SU-DHL-6 (cell line): Measurements from ENCODE around the gene COPZ1.

Source experiments
- H2AFZ ChIP-seq: fragments of 200-600 bp; sonication (generic); 2 replicates; pipeline ENCODE4 v1.6.1; 2014; ENCODE audit warnings: low read depth, mild to moderate bottlenecking, moderate library complexity, mixed read lengths, antibody characterized with exemption, low read length; ENCODE audit not compliant: severe bottlenecking
- H3F3A ChIP-seq: fragments of 200-600 bp; shearing (Covaris generic); 2 replicates; pipeline ENCODE4 v1.6.0; 2016; ENCODE audit warnings: antibody characterized with exemption, mild to moderate bottlenecking; ENCODE audit not compliant: insufficient read depth
- H3K27ac ChIP-seq: fragments of 200-600 bp; sonication (generic); 2 replicates; pipeline ENCODE4 v1.5.1; 2016; ENCODE audit warnings: low read depth, mild to moderate bottlenecking, low read length, moderate library complexity, mixed read lengths
- H3K27me3 ChIP-seq: fragments of 200-600 bp; sonication (generic), shearing (Covaris generic); 2 replicates; pipeline ENCODE4 v1.6.0; 2014; ENCODE audit warnings: mild to moderate bottlenecking, low read length
- H3K36me3 ChIP-seq: fragments of 200-600 bp; sonication (generic); 2 replicates; pipeline ENCODE4 v1.6.1; 2014; ENCODE audit warnings: mild to moderate bottlenecking, low read length, mixed read lengths
- H3K4me2 ChIP-seq: fragments of 300-600, 200-600 bp; shearing (Covaris generic), sonication (generic); 2 replicates; pipeline ENCODE4 v1.6.0; 2014; ENCODE audit warnings: low read length, low read depth, mild to moderate bottlenecking; ENCODE audit not compliant: poor library complexity, severe bottlenecking
- H3K4me3 ChIP-seq: fragments of 200-600 bp; sonication (generic); 2 replicates; pipeline ENCODE4 v1.5.1; 2014; ENCODE audit warnings: antibody characterized with exemption, low read length, mild to moderate bottlenecking, mixed read lengths; ENCODE audit not compliant: insufficient read depth, poor library complexity, severe bottlenecking
- H3K79me2 ChIP-seq: fragments of 200-600 bp; sonication (generic); 2 replicates; pipeline ENCODE4 v1.6.1; 2014; ENCODE audit warnings: mild to moderate bottlenecking, low read length, moderate library complexity; ENCODE audit not compliant: insufficient read depth
- H3K9ac ChIP-seq: fragments of 200-600 bp; sonication (generic); 2 replicates; pipeline ENCODE4 v1.7.0; 2014; ENCODE audit warnings: mild to moderate bottlenecking, low read length
- H3K9me2 ChIP-seq: fragments of 200-600 bp; sonication (generic); replicated peaks from 2 replicates; pipeline ENCODE4 v1.6.1; 2014; ENCODE audit warnings: low read length; ENCODE audit not compliant: insufficient read depth
- H3K9me3 ChIP-seq: fragments of 200-600 bp; sonication (generic); 2 replicates; pipeline ENCODE4 v1.6.1; 2014; ENCODE audit warnings: low read length, mixed read lengths; ENCODE audit not compliant: insufficient read depth
- H4K20me1 ChIP-seq: fragments of 200-600 bp; sonication (generic); 2 replicates; pipeline ENCODE4 v1.6.1; 2014; ENCODE audit warnings: low read depth, mild to moderate bottlenecking, antibody characterized with exemption, low read length, moderate library complexity, mixed read lengths
- EZH2phosphoT487 ChIP-seq: fragments of 200-600 bp; sonication (generic), shearing (Covaris generic); conservative IDR thresholded peaks from 2 replicates; pipeline ENCODE4 v1.6.1; 2018; ENCODE audit warnings: mild to moderate bottlenecking, antibody characterized with exemption, low read length, moderate library complexity, mixed read lengths
- TF ChIP-seq, protein P1 (sequence below): fragments of 200-600 bp; sonication (generic); IDR thresholded peaks from one replicate; pipeline ENCODE4 v1.5.1; 2017; ENCODE audit warnings: antibody characterized with exemption, mild to moderate bottlenecking, low read length, moderate library complexity; ENCODE audit not compliant: insufficient read depth, poor library complexity, severe bottlenecking

Gene COPZ1

DNA sequence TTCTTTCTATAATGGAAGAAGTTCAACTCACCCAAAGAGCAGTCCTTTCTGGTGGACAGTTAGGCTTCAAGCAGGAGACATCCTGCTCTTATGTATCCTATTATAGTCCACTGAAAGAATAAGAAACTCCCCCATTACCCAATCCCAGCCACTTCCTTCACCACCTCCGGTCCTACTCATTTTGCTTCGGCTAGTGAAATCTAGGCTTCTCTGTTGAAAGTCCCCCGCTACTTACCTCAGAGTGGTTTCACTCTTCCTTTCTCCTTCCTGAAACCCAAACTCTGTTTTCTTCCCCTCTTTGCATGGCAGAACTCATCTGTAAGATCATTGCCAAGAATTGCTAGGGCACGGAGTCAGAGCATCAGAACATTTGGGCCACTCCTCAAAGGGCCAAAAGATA lies 39.5 kb downstream of the COPZ1 start, which contains the start of gene GPR84:
TSS of gene GPR84 (minus strand) at position 74 of the 400 bp plus-strand sequence. CDS start 635 bp downstream, outside the sequence.
- Histone ChIP-seq H3K27me3 (no peaks in the 10 kb centered on the region), H4K20me1 (no peaks in the 10 kb centered on the region), H3K9me3 (no peaks in the 10 kb centered on the region), H3K36me3 (no peaks in the 10 kb centered on the region), H3K9ac (no peak within 1 kb of the TSS), H3K79me2 (no peaks in the 10 kb centered on the region), H3K27ac (no peak within 1 kb of the TSS), H3K9me2 (no peaks in the 10 kb centered on the region), H3F3A (peaks cover 12% of the 10 kb centered on the region), H2AFZ (no peak within 1 kb of the TSS), H3K4me3 (no peak within 1 kb of the TSS), H3K4me2 (no peak within 1 kb of the TSS)
- TF ChIP-seq EZH2phosphoT487, result no peak
- TF ChIP-seq, protein P1, sequence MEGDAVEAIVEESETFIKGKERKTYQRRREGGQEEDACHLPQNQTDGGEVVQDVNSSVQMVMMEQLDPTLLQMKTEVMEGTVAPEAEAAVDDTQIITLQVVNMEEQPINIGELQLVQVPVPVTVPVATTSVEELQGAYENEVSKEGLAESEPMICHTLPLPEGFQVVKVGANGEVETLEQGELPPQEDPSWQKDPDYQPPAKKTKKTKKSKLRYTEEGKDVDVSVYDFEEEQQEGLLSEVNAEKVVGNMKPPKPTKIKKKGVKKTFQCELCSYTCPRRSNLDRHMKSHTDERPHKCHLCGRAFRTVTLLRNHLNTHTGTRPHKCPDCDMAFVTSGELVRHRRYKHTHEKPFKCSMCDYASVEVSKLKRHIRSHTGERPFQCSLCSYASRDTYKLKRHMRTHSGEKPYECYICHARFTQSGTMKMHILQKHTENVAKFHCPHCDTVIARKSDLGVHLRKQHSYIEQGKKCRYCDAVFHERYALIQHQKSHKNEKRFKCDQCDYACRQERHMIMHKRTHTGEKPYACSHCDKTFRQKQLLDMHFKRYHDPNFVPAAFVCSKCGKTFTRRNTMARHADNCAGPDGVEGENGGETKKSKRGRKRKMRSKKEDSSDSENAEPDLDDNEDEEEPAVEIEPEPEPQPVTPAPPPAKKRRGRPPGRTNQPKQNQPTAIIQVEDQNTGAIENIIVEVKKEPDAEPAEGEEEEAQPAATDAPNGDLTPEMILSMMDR, result no peak

DNA sequence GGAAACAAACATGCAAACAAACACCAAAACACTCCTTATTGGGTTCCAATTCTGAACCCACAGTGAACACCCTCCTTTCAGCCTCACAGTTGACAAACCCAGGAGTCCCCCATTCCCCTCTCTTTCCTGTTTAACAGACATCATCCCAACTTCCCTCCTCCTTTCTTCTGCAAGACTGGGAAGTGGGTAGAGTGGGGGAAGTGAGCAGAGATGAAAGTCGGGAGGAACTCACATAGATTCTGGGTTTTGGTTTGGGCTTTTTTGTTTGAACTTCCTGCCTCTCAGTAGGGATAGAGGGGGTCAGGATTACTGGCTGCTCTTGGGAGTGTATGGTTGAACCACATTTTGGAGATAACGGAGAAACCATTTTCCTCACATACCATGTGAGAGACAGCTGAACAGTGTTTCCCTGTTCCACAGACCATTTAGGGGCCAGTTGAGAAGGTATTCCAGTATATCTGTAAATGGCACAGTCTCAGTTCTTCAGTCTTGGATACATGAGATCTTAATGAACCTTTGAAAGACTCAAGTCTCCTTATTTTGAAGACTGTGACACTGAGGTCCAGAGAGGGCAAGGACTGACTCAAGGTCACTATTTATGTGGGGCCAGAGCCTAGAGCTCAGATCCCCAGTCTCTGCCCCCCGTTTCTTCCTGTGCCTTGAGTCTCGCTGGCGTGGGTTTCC lies 43.2 kb downstream of the COPZ1 start:
- H2AFZ ChIP-seq, result peak overlapping the region; percentile 99
- TF ChIP-seq EZH2phosphoT487, result no peak
- TF ChIP-seq, protein P1, result no peak

DNA sequence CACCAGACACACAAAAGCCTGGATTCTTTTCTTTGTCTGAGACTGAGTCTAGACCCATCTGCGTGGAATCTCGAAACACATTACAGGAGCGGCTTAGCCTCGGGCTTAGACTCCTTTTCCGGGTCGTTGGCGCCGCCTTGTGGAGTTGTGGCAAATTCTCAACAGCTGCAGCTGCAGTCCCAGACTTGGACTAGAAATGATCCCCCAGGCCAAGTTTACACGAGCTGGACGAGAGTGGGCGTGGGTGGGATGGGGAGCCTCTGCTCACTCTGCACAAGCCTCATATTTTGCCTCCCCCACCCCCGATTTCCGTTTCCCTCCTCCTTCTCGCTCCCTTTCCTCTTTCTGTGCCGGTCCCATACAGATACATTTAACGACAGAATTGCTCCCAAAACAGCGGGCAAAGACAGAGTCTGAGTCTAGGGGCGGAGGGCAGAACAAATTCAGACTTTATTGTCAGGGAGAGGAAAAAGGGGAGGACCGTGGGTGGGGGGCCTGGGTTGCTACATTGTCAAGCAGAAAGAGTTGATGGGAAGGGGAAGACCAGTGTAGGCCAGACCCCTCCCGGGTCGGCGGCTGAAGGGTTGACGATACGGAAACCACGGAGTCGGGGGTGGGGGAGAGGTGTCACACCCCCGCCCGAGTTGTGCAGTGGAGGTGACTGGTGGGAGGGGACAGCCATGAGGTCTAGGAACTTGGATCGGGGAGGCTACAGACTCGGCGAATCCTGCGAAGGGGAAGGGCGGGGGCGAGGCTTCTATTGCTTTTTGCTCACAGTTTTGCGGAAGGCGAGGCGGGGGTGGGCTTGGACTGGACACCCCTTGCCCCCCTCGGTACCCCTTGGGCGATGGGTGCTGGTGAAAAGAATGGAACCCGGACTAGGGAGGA lies 44.0 kb downstream of the COPZ1 start:
- peak overlapping the region; percentile 58 for H3K4me2 ChIP-seq
- TF ChIP-seq, protein P1, result peak; percentile 83
- no peak for TF ChIP-seq EZH2phosphoT487
- H4K20me1 ChIP-seq, result no peaks in the 10 kb centered on the region
- H3F3A ChIP-seq, result no peaks in the 10 kb centered on the region
- peak overlapping the region; percentile 99 for H2AFZ ChIP-seq
- H3K9ac ChIP-seq, result peak overlapping the region; percentile 45
- peak overlapping the region; percentile 15 for H3K27ac ChIP-seq
- H3K4me3 ChIP-seq, result peak overlapping the region; percentile 20
- H3K9me2 ChIP-seq, result no peaks in the 10 kb centered on the region
- H3K9me3 ChIP-seq, result no peaks in the 10 kb centered on the region
- no peaks in the 10 kb centered on the region for H3K27me3 ChIP-seq
- no peaks in the 10 kb centered on the region for H3K36me3 ChIP-seq
- no peaks in the 10 kb centered on the region for H3K79me2 ChIP-seq

More for the DNA sequence above, 43.2 kb downstream of the COPZ1 start:
- no peaks in the 10 kb centered on the region for H4K20me1 ChIP-seq
- H3K27ac ChIP-seq, result no peak overlapping the region
- no peaks in the 10 kb centered on the region for H3F3A ChIP-seq
- H3K79me2 ChIP-seq, result no peaks in the 10 kb centered on the region
- no peak overlapping the region for H3K4me3 ChIP-seq
- H3K36me3 ChIP-seq, result no peaks in the 10 kb centered on the region
- H3K27me3 ChIP-seq, result no peaks in the 10 kb centered on the region
- H3K9me2 ChIP-seq, result no peaks in the 10 kb centered on the region
- H3K9ac ChIP-seq, result peak overlapping the region; percentile 45
- no peaks in the 10 kb centered on the region for H3K9me3 ChIP-seq
- peak overlapping the region; percentile 58 for H3K4me2 ChIP-seq
